HG02938 (cell line): ENCODE measurements around the gene FXR2.
A peak's percentile ranks its signal among the peaks of the same experiment; 100 is the strongest.
"Not testable (repeated sequence)": the region's sequence is repeated elsewhere in the genome, so short reads cannot be mapped to it uniquely, and the experiment has no call there.

ENCODE experiments used
- ATAC-seq: cut with Tn5 transposase; IDR thresholded peaks from one replicate; pipeline ENCODE4 v1.9.1; 2021; ENCODE audit warnings: mild to moderate bottlenecking, moderate library complexity; ENCODE audit not compliant: unreplicated experiment

Gene FXR2

DNA sequence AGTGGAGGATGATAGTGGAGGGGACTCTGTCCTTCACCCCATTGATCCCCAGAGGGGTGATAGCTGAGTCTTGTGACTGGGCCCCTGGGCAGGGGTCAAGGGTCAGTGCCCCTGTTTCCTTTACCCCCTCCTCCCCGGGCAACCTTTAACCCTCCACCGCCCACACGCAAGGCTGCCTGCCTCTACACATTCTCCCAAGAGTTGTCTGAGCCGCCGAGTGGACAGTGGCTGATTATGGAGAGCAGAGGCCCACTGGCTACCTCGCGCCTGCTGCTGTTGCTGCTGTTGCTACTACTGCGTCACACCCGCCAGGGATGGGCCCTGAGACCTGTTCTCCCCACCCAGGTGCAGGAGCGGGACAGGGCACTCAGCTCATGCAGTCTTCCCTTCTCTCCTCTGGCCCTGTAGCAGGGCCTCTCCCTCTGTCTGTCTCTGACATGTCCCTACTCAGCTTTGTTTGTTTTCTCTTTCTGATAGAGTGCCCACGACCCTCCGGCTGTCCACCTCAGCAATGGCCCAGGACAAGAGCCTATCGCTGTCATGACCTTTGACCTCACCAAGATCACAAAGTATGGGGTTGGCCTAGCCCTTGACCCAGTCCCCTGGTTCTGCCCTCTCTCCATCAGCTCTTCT, 15.4 kb upstream of the FXR2 start, which contains the start of gene SHBG:
TSS of gene SHBG (plus strand) at position 197 of the 633 bp plus-strand sequence. CDS start at position 235, 38 bp downstream.
- no peak for ATAC-seq

DNA sequence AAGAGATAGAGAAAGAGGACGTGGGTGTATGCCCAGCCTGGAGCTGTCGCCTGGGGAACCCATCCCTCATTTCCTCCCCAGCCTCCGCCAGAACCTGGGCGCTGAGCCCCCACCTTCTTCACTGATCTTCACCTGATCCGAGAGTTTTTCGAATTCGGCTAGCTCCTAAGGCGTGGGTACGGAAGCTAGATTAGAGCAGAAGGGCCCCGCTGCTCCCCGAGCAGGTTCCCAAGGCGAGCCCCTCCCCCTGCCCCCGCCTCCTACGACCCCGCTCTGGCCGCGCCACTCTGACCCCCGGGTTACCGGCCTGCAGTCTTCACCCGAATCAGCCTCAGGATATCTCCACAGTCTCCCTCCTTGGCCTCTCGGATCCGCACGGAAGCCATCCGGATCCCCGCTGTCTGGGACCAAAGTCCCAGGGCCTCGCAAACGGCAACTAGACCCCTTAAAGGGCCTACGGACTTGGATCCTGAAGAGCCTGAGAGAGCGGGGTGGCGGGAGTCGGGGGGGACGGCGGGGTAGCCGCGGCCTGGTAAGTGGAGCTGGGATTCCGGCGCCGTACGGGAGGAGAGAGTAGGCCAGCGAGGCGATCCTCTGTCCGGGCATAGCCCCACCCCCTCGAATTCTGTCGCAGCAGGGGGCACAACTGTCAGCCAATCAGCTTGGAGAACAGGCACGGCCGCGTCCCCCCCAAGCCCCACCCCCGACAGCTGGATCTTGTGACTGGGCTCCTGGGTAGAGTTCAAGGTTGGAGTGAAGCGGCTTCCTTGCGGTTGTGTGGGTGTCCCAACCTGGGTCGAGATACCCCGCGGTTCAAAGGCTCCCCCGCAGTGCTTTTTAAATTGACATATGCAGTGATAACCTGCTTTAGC, 12.8 kb upstream of the FXR2 start, which contains the start of gene SAT2:
TSS of gene SAT2 (minus strand) at position 572 of the 872 bp plus-strand sequence. CDS start at position 386, 186 bp downstream.
- peak; percentile 71 for ATAC-seq

DNA sequence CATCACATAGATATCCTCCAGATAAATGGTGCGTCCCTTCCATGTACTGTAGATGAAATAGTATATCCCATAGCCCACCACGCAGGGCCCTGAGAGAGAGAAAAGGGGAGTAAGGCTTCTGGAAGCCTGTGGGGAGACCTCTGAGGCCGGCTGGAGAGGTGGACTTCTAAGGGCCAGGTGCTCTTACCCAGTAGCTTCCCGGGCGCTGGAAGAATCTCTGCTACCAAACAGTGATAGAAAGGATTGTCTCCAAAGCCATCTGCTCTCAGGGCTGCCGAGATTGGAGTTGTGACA, 12.2 kb upstream of the FXR2 start:
- no peak for ATAC-seq

DNA sequence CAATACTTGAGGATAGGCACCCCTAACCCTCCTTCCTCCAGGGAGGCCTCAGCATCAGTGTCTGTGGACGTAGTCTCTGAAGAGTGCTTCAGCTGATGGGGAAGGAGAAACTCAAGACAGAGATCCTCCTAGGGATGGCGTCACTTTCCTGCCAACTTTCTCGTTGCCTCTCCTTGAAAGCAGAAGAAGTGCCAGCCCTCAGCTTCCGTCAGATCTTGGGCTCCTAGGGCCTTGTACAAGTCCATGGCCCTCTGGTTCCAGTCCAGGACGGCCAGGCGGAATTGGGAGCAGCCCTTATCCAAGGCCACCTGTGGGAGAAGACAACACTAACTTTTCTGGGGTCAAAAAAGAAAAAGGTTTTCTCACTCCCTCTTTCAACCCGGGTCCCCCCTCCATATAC, 11.6 kb upstream of the FXR2 start:
- ATAC-seq: no peak

DNA sequence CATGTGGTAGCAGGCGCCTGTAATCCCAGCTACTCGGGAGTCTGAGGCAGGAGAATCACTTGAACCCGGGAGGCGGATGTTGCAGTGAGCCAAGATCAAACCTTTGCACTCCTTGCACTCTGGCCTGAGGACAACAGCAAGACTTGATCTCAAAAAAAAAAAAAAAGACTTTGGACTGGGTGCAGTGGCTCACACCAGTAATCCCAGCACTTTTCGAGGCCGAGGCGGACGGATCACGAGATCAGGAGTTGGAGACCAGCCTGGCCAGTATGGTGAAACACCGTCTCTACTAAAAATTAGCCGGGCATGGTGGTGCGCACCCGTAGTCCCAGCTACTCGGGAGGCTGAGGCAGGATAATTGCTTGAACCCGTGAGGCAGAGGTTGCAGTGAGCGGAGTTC, 11.1 kb upstream of the FXR2 start:
- ATAC-seq: not testable (repeated sequence)

DNA sequence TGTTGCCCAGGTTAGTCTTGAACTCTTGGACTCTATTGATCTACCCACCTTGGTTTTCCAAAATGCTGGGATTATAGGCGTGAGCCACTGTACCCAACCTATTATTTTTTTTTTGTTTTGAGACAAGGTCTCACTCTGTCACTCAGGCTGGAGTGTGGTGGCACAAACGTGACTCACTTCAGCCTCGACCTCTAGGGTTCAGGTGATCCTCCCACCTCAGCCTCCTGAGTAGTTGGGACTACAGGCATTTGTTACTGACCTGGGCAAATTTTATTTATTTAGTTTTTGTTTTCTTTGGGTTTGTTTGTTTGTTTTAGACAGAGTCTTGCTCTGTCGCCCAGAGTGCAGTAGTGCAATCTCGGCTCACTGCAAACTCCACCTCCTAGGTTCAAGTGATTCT, 9.0 kb upstream of the FXR2 start:
- no peak for ATAC-seq

DNA sequence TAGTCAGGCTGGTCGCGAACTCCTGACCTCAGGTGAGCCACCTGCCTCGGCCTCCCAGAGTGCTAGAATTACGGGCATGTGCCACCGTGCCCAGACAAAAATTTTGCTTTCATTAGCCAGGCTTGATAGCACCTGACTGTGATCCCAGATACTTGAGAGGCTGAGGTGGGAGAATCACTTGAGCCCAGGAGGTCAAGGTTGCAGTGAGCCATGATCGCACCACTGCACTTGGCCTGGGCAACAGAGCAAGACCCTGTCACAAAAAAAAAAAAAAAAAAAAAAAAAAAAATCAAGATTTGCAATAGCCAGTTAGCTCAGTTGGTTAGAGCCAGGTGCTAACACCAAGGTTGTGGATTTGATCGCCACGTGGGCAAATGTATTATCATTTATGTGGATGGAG, 6.1 kb upstream of the FXR2 start:
- no peak for ATAC-seq

DNA sequence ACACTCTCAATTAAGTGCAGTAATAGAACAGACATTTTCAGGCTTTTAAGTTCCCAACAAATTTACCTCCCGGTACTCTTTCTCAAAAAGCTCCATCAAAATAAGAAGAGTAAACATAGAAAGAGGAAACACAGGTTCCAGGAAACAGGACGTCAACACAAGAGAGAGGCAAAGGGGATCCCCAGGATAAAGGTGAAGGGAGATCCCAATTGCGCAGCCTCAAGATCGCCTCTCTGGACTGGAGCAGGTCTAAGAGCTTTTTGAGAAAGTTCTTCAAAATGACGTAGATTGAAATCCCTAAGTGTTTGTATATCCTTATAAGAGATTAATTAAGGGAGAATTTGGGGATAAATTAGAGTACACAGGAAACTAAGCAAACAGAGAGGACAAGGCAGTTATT, 3.9 kb upstream of the FXR2 start:
- ATAC-seq: no peak

DNA sequence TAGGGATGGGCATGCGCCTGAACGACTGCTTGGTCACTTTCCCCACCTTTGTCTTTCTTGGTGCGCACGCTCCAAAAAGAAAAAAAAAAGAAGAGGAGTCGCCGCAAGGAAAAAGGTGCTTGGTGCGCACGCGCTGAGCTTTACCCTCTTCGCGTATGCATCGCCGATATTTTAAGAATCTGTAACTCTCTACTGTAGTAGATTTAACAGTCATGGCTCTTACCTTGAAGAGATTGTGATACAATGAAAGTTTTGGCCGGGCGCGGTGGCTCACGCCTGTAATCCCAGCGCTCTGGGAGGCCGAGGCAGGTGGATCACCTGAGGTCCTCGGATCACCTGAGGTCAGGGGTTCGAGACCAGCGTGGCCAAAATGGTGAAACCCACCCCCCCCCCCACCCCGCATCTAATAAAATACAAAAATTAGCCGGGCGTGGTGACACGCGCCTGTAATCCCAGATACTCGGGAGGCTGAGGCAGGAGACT, 609 bp upstream of the FXR2 start:
- no peak for ATAC-seq

DNA sequence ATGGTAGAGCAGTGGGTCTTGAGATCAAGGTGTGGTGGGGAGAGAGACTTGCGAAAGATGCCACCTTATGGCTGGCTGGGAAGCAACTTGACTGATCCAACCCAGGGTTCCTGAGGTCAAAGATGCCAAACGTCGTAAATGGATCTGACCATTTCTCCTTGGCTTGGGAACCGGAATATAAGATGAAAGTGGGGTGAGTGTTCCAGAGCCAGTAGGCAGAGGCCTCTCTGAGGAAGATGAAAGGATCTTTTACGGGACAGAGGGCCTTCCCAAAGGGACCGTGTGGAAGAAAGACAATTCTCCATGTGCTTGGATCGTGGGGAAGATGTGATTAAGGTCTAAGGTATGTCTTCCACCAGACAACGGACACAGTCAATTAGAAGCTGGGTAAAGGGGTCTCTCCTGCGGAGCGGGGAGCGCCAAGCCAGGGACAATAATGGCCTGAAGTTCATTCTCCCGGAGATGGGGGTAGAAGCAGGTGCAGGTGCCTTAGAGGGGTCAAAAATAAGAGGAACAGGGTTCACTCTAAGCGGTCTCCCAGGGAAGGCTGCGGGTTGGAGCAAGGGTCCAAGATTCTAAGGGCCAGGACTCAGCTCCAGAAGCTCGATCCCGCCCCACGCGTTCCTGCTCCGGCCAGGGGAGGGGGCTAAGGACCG, 800 bp downstream of the FXR2 start:
- peak; percentile 1 for ATAC-seq

DNA sequence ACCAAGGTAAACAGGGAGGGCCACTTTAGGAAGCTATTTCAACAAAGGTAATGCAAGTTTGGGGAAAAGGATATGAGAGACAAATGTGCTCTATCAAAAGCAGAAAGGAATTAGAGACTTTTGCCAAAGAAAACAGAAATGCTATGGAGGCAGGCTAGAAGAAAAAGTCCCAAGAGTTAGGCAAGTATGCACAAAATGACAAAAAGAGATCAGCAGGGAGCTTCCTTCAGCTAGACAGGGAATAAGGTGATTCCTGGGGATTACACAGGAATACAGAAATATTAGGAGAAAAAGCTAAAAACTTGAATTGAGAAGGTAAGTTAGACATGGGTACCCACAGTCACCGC, 2.4 kb downstream of the FXR2 start:
- ATAC-seq: no peak

DNA sequence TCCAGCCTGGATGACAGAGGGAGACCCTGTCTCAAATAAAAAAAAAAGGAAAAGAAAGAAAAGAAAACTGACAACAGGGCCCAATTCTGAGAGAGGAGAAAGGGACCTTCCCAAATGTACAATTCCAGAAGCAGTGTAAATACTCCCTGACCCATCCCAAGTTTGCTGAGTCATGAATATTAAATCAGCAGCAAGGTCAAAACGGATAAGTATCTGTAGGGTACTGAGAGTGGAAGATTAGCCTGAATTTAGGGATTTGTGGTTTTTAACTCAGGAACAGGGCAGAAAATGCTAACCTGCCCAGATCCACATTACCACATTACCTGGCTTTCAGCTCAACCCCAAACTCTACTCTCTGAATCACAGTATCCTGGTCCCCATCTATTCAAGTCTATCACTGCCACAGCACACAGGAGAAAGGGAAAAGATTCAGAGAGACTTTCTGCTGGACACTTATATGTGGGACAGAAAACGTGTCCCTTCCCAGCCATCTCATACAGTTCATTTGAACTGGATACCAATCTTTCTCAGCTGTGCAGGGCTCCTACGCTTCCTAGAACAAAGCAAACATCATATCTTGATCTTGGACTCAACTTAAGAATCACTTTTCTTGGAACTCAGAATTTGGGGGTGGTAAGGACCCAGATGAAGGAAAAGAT, 2.9 kb downstream of the FXR2 start:
- ATAC-seq: no peak

DNA sequence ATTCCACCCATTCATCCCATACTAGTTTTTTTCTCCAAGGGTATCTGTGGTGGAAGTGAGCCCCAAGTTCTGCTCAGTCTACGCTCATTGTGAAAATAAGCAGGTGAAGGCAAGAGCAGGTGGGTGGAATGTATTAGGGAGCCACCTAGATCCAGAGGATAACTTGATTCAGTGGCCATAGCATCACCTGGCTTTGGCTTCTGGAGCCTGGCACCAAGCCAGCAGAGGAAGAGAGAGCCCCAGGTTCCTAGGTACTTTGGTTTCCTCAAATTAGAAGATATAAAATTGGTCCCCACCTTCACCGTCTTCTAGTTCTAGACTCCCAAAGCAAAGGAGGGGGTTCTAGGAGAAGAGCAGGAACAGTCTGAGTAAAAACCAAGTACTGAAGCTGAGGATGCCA, 4.1 kb downstream of the FXR2 start:
- no peak for ATAC-seq

DNA sequence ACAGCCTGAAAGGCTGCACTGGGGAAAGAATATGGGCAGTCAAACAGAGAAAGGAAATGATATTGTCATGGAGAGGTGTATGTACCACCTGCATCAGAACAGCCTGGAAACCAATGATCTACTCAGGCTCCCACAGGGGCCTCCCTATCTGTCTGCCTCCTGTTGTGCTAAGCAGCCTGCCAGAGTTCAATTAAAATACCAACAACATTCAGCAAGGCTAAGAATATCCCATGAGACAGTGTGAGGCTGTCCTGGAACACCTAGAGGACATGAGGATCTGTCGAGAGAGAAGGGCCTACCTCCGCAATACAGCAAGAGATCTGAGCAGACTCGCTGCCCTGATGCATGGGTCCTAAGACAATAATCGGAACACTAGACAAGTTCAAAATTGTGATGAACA, 8.4 kb downstream of the FXR2 start:
- ATAC-seq: no peak

DNA sequence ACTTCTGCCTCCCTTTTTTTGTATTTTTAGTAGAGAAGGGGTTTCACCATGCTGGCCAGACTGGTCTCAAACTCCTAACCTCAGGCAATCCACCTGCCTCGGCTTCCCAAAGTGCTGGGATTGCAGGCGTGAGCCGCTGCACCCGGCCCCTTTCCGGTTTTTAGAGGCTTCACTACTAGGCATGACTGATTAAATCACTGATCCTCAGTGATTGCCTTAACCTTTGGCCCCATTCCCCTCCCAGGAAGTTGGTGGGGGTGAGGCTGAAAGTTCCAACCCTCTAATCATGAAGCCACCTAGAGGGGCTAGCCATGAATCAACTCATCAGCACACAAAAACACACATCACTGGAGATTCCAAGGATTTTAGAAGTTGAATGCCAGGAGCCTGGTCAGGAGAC, 17.1 kb downstream of the FXR2 start:
- not testable (repeated sequence) for ATAC-seq

DNA sequence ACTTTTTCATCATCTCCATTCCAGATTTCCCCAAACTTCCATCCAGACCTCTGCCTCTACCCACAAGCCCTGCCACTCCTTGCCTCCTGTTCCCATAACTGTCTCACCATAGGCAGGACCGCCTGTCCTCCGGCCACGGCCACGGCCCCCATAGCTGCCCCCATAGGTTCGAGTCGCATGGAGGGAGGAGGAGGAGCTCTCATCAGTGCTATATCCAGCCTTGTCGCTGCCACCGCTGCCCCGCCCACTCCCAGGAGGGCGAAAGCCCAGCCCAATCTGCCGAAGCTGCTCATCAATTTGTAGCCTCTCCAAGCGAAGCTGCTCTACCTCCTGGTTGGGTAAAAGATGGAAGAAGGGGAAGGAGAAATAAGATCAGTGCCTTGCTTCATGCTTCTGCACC, 21.4 kb downstream of the FXR2 start:
- no peak for ATAC-seq

DNA sequence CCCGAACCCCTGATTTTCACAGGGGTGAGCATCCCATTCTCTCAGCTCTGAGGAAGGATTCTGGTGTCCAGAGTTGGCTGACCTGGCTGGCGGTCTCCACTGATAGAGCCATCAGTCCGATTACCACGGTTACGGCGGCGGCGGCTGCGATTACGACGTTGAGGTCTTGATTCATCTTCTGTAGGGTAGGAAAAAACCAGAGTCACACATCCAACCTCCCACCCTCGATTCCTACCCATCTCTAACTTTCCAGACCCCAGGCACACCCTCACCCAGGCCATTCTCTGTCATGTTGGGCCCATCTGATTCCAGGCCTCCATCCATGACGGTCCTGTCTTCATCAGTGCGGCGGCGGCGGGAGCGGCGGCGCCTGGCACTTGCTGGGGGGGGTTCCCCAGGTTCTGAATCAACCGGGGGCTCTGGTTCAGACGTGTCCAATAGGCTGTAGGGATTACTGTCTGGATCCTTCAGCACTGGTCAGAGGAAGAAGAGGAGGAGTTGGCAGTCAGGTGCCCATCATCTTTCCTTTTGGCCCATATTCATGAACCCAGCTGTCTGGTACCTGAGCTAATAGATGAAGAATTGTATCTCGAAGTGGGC, 22.2 kb downstream of the FXR2 start:
- ATAC-seq: no peak

DNA sequence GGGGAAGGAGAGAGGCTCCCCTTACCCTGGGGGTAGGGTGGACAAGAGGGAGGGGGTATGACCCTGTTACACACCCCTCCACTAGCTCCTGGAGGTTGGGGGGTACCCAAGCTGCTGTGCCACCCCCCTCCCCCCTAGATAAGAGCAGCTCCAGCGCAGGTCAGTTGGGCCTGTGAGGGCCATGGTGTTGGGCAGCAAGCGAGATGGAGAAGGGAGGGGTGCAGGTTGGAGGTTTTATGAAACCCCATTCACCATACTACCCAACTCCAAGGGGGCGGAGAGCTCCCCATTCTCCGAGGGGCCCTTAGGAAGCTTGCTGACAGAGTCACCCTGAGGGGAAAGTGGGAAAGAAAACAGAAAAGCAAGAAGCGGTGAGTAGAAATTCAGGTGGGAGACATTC, 23.1 kb downstream of the FXR2 start:
- ATAC-seq: no peak

DNA sequence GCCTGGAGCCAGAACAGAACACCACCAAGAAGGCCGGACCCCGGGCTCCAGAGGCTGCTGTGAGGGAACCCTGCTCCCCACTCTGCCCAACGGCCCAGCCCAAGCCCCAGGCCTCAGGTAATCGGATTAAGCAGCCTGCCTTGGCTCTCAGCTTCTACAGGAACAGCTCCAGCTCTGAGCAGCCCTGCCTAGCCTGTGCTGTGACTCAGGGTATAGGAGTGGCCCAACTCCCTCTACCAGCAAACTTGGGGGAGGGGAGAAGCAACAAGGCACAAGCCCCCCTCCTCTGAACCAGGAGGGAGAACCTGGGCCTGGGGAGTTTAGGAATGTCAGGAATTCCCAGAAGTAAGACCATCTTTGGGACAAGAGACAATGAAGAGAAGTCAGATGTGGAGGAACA, 24.0 kb downstream of the FXR2 start:
- no peak for ATAC-seq

DNA sequence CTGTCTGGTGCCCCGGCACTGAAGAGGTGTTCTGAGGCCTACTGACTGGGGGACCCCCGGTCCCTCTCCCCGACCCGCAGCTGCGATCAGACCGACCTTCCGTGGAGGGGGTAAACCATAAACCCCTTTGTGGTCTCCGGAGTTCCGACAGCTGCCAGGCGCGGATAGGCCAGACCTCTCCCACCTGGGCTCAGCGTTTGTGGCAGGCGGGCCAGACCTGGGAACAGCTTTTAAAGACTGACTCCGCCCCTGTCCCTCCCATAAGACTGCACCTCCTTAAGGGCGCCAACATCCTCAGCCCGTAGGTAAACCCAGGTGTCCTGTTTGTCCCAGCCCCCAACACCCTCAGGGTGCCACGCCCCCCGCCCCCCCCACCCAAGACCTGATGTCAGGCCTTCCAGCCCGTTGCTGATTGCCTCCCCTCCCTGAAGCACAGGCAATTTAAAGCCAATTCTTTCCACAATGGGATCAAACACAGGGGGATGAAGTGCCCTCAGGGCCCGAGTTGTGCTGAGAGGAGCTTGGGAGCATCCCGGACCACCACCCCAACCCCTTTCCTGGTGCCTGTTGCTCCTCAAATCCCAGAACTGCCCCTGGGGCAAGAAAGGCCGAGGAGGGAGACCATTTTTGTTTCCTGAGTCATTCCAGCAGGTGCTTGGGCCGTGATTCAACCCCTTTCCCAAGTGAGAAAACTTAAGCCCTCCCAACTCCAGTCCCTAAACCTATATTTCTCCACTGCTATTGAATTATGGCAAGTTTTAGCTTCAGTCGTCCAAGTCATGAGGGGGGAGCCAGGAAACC, 24.6 kb downstream of the FXR2 start, which contains the start of gene SOX15:
TSS of gene SOX15 (minus strand) at position 204 of the 801 bp plus-strand sequence. CDS start 418 bp downstream, outside the sequence.
- no peak for ATAC-seq
